Gastrocnemius medialis (tissue), 4 donors: ENCODE measurements around the gene DGKG.

Experiments used
- CTCF ChIP-seq, 5 experiments: fragments of 450-650 bp in 3 of 5; fragments of 200-600 bp in 2 of 5; sonication (generic) in 2 of 5; IDR thresholded peaks in 4 of 5; conservative IDR thresholded peaks in 1 of 5; 1 replicate in 4 of 5; 2 replicates in 1 of 5; pipeline ENCODE4 v1.5.1; 2016 to 2019; ENCODE audit warnings: antibody characterized with exemption in 5 of 5, mild to moderate bottlenecking in 3 of 5, moderate library complexity in 3 of 5
- POLR2A ChIP-seq, 2 donors: fragments of 450-650 bp; IDR thresholded peaks; one replicate each; pipeline ENCODE4 v1.6.1; 2017; ENCODE audit warnings: antibody characterized with exemption in 2 of 2, mild to moderate bottlenecking in 2 of 2, moderate library complexity in 2 of 2

GRCh38 chr3:186221760-186222378 is 140.2 kb downstream of the DGKG start:
- no peak for TF ChIP-seq CTCF (IDR thresholded peaks at IDR 0.05 in 4 of 5, conservative IDR thresholded peaks at IDR 0.05 in 1 of 5)
- TF ChIP-seq POLR2A (IDR thresholded peaks at IDR 0.05) = peak; percentile 63 to 64
